8988T (cell line): ENCODE data around the gene CIPC.

Experiments
- DNase-seq: peaks from one replicate; pipeline ENCODE4 v3.0.0; 2011

Gene CIPC

DNA sequence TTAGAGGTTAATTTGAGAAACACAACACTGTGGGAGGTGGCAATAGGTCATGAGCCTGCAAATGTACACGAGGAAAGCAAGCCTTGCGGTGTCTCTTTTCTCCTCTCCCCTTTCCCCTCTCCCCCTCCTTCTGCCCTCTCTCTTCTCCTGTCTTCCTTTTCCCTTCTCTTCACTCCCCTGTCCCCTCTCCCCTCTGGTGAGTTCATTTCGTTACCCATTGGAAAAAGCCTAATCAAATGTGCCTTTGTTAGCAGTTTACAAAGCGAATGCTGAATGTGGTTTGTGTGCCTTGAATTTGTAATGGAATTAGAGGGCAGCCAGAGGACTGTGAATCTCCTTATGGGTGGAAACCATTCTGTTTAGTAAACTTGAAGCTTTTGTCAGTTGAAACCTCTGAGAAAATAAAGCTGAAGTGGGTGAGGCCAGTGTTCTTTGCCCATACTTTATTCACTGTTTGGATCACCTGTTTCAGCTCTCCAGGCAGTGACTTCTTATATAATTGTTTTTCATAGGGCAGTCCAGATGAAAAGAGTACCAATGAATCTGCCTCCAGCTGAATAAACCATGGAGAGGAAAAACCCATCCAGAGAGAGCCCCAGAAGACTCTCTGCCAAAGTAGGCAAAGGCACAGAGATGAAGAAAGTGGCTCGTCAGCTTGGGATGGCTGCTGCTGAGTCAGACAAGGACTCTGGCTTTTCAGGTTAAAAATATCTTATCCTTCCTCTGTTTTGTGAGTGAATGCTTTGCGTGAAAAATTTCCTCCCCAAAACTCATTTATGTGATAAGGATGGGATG is 7.3 kb downstream of the CIPC start:
- DNase-seq: no peak

DNA sequence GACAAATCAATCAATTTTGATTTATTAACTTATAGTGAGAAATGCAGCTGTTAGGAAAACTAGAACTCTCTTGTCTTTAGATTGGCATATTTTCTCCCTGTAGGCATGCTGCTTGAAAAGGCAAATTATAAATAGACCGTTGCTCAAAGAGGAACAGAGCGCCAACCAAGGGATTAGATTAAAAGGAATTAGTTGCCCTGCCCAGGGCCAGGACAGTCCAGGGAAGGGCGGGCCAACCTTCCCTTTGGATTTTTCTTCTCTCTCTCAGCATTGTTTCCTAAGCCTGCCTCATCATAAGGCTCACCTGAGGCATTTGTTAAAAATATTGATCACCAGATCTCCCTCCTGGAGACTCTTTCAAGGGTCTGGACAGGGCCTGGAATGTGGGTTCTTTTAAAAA is 8.6 kb downstream of the CIPC start:
- no peak for DNase-seq

DNA sequence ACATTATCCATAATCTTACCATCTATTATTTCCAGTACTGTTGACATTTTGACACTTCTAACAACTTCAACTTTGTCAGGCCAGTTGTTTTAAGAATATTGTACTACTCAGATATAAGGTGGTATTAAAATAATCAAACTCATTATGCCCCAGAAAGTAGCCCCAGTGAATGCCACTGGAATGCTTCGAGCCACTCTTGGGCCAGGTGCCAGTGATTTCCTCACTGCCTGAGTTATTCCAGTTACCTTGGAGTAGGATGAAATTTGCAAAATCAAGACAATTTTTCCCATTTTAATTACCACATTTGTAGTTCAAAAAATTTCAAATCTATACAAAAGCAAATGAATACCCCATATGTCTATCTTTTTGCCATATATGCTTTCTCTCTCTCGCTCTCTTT is 9.2 kb downstream of the CIPC start:
- DNase-seq: no peak

DNA sequence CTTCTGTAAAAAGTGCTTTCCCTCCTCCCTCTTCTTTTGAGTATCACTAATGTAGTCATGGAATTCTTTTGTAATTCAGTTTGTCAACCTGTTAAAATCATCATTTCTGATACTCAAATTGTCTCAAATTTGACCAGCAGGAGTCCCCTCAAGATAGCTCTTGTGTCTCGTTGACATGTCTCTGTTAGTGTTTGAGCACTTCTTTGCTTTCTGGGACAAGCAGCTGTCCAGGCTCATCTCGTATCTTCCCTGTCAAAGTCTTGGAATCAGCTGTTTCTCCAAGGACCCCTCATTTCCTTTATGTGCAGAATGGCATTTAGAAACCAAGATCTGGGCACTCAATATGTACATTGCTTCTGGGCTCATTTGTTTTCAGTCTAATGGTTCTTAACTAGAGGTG is 10.7 kb downstream of the CIPC start:
- no peak for DNase-seq

DNA sequence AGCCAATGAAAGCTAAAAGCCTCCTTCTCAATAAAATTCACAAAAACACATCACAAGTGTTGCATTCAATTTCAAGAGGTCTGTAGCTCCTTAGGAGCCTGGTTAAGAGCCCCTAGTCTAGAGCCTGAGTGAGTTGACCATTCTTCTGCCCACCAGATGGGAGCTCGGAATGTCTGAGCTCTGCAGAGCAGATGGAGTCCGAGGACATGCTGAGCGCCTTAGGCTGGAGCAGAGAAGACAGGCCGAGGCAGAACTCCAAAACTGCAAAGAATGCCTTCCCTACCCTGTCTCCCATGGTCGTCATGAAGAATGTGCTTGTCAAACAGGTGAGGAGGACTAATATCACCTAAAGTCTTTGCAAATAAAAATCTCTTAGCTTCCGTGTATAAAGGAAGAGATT is 11.6 kb downstream of the CIPC start:
- no peak for DNase-seq

DNA sequence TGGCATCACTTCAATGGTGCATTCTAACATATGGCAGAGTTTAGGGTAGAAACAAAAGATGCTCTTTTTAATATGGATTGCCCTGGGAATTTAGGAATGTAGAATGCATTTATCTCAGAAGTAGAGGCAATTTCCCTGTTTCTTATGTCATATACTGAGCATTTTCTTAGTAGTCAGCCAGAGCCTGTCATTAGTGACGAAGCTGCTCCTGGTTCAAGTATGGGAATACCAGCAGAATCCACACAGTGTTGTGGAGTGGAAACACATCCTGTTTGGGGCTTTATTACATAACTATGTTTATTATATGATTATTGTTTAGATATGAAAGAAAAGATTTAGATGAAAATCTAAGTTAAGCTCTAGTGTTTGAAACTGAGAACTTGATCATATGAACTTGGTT is 12.2 kb downstream of the CIPC start:
- DNase-seq: no peak

DNA sequence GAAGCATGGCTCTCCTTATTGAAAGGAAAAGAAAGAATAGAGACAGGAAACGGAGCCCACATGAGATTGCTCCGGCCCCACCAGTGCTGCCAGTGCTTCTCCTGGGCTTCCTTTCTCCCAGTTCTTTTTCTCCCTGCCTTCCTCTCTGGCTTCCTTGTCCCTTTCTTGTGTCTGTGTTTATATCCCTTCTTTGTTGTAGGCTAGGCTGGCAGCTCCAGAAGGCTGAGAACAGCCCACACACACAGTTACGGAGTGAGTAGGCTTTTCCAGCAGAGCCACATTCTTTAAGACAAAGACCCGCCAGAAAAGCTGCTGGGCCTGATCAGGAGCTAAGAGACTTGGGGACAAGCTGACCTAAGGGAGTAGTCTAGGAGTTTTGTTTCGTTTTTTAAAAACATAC is 13.0 kb downstream of the CIPC start:
- DNase-seq: no peak

DNA sequence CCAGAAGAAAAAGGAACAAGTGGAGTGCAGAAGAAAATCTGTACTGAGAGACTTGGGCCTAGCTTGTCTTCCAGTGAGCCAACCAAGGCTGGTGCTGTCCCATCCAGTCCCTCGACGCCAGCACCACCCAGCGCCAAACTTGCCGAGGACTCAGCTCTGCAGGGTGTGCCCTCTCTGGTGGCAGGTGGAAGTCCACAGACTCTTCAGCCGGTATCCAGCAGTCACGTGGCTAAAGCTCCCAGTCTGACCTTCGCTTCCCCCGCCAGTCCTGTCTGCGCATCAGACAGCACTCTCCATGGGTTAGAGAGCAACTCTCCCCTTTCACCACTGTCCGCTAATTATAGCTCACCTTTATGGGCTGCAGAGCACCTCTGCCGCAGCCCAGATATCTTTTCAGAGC is 15.6 kb downstream of the CIPC start:
- no peak for DNase-seq

DNA sequence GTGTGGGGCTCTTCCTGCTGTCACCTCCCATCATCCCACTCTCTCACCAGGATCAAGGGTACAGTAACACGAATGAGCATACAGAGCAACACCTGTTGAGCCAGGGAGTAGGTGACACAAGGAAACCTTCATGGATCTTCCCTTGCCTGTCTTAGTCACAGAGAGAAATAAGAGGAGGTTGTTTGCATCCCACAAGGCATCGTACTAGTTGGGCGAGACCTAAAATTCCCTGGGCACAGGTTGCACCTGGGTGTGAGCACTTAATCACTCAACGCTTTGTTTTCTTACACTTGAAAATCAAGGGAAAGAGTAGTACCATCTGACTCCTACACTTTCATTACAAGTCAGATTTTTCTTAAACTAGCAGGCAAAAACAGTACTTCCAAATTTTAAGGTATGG is 16.6 kb downstream of the CIPC start:
- no peak for DNase-seq

DNA sequence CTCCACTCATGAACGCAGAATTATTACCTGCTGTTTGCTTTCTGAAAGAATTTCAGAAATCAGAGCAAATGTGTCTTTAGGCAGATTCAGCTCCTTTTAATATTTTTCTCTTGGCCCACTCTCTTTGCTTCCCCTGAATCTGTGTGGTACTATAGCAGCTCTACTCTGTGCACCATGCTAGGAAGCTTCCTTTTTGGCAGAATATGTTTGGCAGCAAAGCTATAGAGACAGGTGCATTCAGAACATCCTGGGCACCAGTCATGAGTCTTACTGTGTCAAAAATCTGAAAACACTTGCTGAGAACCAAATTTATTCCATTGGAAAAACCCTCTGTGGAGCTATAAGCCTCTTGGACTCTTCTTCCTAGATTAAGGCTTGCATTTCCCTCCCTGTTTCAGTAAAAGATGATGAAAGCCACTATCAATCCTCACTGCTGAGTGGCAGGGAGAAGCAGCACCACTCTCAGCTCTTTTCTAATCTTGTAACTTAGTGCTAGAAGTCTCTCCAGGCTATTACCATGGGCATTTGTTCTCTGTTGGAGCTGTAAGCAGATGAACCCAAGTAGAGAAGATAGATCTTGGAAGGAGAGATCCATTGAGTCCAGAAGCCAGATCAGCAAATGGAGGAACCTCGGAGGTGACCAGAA is 18.2 kb downstream of the CIPC start:
- DNase-seq: no peak

DNA sequence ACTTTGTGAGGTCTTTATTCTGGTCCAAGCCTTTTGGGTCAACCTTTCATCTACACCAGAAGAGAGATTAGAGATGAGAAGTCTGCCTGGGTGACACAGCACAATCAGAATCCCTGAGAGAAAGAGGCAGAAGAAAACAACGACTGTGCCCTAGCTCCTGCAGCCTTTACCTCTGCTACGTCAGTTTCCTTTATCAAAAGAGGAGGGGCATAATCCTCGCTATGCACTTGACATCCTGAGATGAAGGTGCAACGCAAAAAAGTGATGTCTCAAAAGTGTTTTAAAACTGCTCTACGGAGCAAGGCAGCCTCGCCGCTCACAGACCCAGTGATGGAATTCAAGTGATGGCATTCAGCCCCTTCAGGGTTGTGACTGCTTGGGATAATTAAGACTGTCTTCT is 21.8 kb downstream of the CIPC start:
- DNase-seq: no peak

DNA sequence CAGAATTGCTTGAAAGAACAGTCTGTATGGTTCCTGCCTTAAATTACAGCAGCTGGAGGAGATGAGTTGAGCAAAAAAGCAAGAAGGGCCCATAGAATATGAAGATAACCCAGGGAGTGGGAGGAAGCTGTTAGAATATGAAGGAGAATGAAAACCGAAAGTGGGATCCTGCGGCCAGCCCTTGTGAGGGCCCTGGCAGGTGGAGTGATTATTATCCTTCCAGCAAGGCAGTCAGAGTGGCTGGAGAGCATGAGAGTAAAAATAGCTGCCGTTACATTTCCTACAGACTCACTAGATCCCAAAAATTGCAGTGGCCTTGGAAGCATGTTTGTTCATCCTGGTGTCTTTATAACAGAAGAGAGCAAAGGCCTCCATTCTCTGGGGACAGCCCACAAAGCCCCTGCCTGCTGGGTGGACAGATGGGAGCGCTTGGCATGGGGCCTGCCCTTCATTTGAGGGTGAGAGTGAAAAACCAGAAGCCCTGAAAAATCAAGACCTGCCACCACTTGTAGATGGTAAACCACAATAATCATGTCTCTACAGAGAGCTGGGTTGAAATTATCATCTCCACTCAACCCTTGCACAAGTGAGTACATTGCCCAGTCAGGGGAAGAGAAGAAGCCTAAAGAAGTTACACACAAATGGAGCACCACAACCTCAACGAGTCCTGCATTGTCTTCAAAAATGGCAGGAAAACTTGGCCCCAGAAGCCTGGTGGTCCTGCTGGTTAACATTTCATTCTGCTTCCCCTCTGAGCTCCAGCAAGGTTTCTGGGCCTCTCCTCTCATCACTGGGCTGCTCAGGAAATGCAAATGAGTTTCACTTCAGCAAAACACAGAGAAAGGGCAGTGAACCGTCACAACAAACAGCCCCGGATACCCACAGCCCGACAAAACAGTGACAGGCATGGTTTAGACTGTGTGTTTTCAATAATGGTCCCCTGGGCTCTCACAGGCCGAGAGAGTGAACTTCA is 23.0 kb downstream of the CIPC start:
- DNase-seq: no peak

DNA sequence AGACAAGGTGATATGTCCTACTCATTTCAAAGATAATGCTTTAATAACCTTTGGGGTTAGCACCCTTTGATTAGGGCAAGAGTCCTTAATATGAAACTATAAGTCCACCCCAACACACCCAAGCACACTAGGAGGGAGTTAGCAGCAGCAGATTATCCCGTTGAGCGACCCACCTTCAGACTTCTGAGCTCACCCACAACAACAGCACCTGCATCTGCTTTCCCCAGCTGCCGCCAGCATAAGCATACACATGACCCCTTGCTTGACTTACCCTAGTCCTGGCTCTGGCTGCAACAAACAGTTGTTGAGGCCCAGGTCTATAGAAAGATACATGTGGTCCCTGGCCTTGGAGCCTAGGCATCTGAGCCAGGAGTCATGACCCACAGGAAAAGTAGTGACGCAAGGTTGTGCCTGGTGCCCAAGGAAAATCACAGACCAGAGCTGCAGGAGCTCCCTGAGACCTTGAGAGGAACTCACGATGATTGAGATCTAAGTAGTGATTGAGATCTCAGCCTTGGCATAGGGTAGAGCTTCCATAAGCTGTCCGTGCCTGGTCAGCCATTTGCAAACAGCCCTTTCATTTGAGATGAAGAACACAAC is 24.6 kb downstream of the CIPC start:
- DNase-seq: no peak

DNA sequence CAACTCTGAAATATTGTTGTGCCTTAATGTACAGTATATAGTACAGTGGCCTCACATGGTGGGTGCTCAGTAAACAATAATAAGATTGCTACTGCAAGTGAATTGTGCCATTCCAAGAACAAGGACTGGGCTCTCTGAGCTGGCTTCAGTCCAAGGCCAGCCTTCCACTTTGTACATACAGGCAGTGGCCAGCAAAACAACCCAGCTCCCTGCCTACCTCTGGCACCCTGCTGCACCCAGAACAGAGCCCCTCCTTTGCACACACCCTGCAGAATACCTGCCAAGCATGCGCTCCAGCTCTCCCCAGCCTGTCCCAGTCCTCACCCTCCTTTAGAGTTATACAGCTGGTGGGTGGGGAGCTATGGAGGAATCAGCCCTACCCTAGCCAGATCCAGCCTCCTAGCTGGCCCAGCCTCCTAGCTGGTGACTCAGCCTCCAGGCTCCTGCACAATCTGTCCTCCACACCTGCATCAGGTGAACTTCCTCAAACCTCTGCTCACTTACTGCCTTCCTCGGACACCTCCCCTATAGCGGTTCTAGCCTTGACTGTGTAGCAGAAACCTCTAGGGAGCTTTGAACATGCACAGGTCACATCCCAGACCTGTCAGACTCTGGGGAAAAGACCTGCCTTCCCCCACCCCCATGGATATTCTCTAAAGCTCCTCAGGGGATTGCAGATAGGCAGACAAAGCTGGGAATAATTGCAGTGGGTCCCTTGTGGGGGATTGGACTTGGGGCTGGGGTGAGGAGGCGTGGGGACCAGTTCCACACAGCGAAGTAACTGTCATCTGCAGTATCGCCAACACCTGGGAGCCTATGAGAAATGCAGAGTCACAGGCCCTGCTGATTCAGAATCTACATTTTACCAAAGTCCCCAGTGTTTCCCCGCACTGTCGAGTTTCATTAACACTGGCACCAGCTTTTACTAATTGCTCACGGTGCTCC is 25.6 kb downstream of the CIPC start:
- DNase-seq: no peak

DNA sequence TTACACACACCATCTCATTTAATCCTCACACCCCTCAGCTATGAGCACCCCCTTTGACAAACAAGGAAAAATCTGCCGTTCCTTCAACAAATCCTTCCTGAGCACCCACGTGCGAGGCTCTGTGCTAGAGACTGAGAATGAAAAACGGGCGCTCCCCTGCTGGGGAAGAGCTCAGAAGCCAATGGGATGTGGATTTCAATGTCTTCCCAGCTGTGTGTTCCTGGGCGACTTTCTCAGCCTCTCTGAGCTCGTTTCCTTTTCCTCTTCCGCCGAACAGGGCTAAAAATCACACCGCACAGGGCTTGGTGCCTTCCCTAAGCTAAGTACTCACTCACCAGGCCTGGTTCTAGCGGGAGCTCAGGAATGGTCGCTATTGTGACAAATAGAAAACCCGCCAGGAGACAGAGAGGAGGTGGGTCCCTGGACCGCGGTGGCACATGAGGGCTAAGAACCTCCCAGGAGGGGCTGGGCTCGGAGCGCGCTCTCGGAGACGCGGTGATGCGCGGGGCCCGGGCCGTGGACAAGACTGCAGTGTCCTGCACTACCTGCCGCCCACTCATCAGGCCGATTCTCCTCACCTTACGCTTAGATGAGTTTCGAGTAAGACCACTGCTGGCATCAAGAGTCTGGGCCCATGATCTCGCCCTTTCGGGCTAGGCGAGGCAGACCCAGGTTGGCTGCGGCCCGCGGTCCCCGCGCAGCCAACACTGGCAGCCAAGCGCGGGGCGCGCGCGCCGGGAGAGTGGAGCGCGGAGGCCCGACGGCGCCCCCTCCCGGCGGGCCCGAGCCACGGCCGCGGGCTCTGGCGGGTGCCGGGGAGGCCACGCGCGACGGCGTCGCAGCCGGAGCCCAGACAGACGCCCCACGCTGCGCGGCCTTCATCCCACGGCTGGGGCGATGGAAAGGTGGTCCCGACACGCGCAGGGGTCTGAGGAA is 26.6 kb downstream of the CIPC start:
- peak; percentile 62 for DNase-seq

DNA sequence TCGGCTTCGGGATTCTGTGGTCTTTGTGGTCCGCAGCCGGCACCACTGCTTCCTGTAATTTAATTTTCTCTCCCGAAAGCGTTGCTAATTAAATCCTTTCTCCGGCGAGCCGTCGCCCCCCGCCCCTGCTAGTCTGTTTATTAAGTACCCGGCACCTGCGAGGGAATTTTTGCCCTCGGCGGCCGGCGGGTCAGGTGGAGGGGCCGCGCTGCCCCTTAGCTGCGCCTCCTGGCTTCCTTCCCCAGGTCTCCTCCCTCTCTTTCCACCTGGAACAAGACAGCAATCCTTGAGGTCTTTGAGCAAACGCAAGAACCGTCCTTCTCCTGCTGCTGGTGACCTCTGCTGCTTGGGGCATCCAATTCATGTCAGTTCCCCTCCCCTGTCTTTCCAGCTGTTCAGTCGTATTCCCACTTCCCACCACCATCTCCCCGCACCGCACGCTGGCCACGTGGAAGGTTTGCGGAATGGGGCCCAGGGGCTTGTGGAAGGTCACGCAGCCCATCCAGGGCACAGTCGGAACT is 27.3 kb downstream of the CIPC start:
- no peak for DNase-seq

DNA sequence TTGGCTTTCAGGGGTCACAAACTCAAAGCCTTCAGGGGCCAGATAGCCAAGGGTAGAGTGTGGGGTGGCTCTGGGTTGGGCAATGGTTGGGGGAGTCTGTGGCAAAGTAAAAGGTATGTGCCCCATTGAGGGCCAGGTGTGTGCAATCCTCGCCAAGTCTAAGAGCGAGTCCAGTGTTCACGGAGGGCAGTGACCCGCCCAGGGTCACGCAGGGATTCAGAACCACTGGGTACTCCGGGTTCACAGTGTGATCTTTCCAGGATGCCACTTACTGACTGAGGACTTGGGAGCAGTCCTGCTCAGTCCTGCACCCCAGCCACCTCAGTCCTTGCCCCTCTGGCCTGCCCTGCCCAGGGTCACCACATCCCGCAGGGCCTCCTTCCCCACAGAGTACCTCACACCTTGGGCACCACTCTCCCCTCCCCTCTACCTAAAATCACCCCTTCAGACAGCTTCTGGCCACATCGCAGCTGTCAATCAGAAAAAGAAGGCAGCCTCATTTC is 27.8 kb downstream of the CIPC start:
- no peak for DNase-seq

DNA sequence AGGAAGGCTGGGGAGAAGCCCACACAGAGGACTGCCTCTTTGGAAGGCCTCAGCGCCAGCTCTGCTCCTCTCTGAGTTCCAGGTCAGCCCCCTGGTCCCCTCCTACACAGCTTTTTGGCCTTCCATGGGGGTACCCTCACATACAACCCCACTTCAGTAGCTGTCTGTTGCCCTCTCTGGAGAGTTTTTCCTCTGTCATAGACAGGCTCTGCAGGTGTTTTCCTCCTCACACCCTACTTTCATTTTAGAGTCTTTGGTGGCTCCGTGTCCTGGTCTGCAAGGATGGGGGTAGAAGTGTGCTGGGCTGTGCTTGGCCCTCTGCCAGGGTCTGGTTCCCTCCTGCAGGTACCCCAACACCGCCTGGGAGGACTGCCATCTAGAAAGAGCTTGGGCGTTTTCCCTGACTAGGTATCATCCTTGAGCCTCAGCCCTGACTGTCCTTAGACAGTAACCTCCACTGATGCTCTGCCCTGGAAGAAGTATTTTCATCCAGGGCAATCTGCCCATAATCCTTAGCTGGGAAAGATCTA is 28.5 kb downstream of the CIPC start:
- DNase-seq: no peak

DNA sequence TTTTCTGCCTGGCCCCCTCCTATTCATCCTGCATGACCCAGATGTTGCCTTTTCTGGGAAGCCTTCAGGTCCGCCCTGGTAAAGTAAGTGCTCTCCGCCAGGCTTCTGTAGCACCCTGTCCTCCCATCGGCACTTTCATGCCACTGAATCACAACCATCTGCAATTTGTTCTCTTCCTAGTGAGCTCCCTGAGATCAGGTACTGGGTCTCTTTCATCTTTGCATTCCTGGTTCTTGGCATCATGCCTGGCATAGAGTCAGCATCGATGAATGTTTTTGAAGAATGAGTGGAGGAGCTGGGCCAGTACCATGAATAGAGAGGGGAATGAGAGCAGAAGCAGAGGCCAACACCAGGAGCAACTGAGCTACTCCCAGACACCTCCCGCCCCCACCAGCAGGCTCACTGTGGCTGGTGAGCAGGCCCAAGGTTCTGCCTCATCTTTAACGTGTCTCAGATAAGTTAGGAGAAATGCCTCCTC is 30.4 kb downstream of the CIPC start:
- DNase-seq: no peak

DNA sequence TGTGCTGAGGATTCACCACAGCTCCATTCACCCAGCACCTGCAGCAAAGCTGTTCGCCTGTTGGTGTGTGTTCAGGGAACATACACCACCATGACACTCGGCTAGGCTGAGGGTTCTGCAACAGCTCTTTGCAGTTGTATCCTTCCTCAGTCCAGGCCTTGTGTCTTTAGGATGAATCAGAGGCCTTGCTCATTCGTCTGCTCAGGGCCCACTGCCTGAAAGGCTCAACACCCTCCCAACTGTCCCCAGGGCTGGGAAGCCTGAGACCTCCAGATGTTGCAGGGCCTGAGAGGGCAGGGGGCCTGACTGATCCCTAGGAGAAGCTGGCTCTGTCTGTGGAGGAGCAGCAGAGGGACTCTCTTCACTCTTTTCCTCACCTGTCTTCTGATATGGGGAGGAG is 32.3 kb downstream of the CIPC start:
- DNase-seq: no peak
